GM10248 (cell line): ENCODE measurements around the gene CACNA2D3.

Source experiments
- CTCF ChIA-PET: fragments of 300-600 bp; sonication (Branson Sonifier 250); formaldehyde crosslinking; extraction: SDS; loops from one replicate; lab custom pipeline; 2021; ENCODE audit warnings: antibody characterized with exemption; lab: Yijun Ruan, JAX
- POLR2A ChIA-PET: fragments of 350-650 bp; sonication (Branson Sonifier 250); formaldehyde crosslinking; extraction: SDS; loops from one replicate; lab custom pipeline; 2020; ENCODE audit warnings: antibody characterized with exemption; lab: Yijun Ruan, JAX
- DNase-seq: peaks from one replicate; pipeline ENCODE4 v3.0.0; 2012; ENCODE audit errors: extremely low spot score
- TF ChIP-seq, protein P1 (sequence below): IDR thresholded peaks from 2 replicates; pipeline ENCODE4 v1.5.1; 2012; ENCODE audit warnings: mild to moderate bottlenecking, low read depth; ENCODE audit errors: extremely low read depth, missing control alignments, control extremely low read depth

Gene CACNA2D3

DNA sequence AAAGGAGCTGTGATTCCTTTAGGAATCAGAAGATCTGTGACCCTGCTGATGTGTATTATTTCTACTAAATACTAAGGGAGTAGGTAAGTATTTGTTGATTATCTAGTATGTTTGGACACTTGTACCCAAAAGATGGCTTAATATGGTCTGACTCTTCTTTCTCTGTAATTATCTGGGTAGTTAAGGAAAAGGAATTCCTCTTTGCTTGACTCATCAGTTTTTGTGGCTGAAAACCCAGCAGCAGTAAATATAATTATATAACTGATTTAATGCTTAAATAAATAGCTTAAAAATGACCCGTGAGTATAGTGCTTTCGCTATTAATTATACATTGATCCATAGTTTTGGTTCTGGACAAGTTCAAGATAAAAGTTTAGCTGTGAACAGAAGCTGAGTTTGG is 649.7 kb downstream of the CACNA2D3 start:
- TF ChIP-seq, protein P1, sequence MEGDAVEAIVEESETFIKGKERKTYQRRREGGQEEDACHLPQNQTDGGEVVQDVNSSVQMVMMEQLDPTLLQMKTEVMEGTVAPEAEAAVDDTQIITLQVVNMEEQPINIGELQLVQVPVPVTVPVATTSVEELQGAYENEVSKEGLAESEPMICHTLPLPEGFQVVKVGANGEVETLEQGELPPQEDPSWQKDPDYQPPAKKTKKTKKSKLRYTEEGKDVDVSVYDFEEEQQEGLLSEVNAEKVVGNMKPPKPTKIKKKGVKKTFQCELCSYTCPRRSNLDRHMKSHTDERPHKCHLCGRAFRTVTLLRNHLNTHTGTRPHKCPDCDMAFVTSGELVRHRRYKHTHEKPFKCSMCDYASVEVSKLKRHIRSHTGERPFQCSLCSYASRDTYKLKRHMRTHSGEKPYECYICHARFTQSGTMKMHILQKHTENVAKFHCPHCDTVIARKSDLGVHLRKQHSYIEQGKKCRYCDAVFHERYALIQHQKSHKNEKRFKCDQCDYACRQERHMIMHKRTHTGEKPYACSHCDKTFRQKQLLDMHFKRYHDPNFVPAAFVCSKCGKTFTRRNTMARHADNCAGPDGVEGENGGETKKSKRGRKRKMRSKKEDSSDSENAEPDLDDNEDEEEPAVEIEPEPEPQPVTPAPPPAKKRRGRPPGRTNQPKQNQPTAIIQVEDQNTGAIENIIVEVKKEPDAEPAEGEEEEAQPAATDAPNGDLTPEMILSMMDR = no peak
- no peak for DNase-seq
- ChIA-PET CTCF (interaction anchor here (1.3 kb wide), 1 partner anchor 10 kb away, joined by 4 read pairs; no protein-coding TSS in a partner anchor), POLR2A (no interaction called here)

GRCh38 chr3:54772746-54773145 is 650.4 kb downstream of the CACNA2D3 start:
- ChIA-PET CTCF (no interaction called here), POLR2A (no interaction called here)
- DNase-seq = no peak

GRCh38 chr3:54773271-54773670 is 650.9 kb downstream of the CACNA2D3 start:
- TF ChIP-seq, protein P1 = no peak
- ChIA-PET CTCF (no interaction called here), POLR2A (no interaction called here)
- DNase-seq = no peak

More at GRCh38 chr3:54772746-54773145, 650.4 kb downstream of the CACNA2D3 start:
- TF ChIP-seq, protein P1 = no peak

DNA sequence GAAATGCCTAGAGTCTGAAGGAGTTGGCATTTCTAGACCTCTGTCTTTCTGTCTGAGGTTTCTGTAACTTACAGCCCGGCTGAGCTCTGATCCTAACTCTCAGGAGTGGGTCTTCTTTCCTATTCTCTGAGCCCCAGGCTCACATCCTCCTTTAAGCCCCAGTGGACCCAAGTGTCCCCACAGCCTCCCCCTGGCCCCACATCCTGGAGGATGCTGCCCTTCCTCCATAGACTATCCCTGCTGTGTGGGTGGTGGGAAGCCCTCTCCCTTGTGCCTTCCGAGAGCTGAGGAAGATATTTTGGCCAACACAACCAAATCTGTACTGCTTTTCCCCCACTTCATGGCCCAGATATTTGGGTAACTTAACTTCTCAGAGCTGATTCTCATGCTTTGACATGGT is 654.2 kb downstream of the CACNA2D3 start:
- ChIA-PET POLR2A (no interaction called here), CTCF (no interaction called here)
- TF ChIP-seq, protein P1 = no peak
- no peak for DNase-seq

GRCh38 chr3:54777141-54777540 is 654.8 kb downstream of the CACNA2D3 start:
- POLR2A ChIA-PET = no interaction called here
- TF ChIP-seq, protein P1 = no peak
- no peak for DNase-seq
- CTCF ChIA-PET = interaction anchor here (1.2 kb wide), 1 partner anchor 13 kb away, joined by 3 read pairs; no protein-coding TSS in a partner anchor

DNA sequence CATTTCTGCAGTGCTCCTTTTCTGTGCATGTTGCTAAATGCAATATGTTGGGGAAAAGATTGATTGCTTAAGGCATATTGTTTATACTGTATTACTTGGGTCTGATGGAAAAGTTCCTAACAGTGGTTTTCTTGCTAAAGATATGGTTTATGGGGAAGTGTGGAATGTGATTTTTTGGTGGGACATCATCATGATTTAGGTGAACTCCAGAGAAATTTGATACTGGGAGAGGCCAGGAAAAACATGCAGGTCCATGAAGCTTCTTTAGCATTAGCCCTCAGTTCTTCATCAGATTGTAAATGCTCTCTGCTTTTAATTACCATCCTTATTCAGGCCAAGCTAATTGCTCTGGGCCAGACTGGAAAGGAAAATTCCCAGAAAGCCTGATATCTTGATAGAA is 658.0 kb downstream of the CACNA2D3 start:
- ChIA-PET POLR2A (no interaction called here), CTCF (no interaction called here)
- DNase-seq = no peak
- TF ChIP-seq, protein P1 = no peak
